ENCODE measurements around the gene GATA3. TPM values are rescaled to one million over a fixed set of nuclear protein-coding genes. Genes with fewer than 3 reads are reported as not detected.

GATA3 gene
- total RNA-seq, 1 experiment from 2014 or later, result 5.0 TPM

- Mint-ChIP-seq H3K27ac (ENCODE audit: unreplicated experiment) (no peak overlapping the region), H3K27me3 (ENCODE audit: unreplicated experiment) (no peaks in the 10 kb centered on the region), H3K36me3 (ENCODE audit: insufficient read depth, unreplicated experiment) (peaks cover 12% of the 10 kb centered on the region), H3K4me1 (ENCODE audit: low read depth, unreplicated experiment) (no peaks in the 10 kb centered on the region), H3K9me3 (ENCODE audit: low read depth, unreplicated experiment) (no peaks in the 10 kb centered on the region), H3K4me3 (ENCODE audit: low read depth, unreplicated experiment) (no peak overlapping the region)
- no peak for DNase-seq
- TF ChIP-seq CTCF (IDR thresholded peaks at IDR 0.05; ENCODE audit: unreplicated experiment), result no peak
- CTCF ChIA-PET, result no interaction called here
- intact Hi-C loops (cut with micrococcal nuclease; ENCODE audit: unreplicated experiment), result no loop called here
- no TSS peak for BruUV-seq (replicated peaks)
Measured at GRCh38 chr10:8076933-8077332, 22.4 kb downstream of the GATA3 start.

- TF ChIP-seq CTCF (IDR thresholded peaks at IDR 0.05; ENCODE audit: unreplicated experiment), result no peak
- no peaks in the 10 kb centered on the region for H3K27me3 Mint-ChIP-seq (ENCODE audit: unreplicated experiment)
- no peak overlapping the region for H3K27ac Mint-ChIP-seq (ENCODE audit: unreplicated experiment)
- H3K4me1 Mint-ChIP-seq (ENCODE audit: low read depth, unreplicated experiment), result no peaks in the 10 kb centered on the region
- CTCF ChIA-PET, result no interaction called here
- H3K4me3 Mint-ChIP-seq (ENCODE audit: low read depth, unreplicated experiment), result no peak overlapping the region
- no TSS peak for BruUV-seq (replicated peaks)
- H3K36me3 Mint-ChIP-seq (ENCODE audit: insufficient read depth, unreplicated experiment), result peaks cover 8% of the 10 kb centered on the region
- no peak for DNase-seq
- intact Hi-C loops (cut with micrococcal nuclease; ENCODE audit: unreplicated experiment), result no loop called here
- no peaks in the 10 kb centered on the region for H3K9me3 Mint-ChIP-seq (ENCODE audit: low read depth, unreplicated experiment)
Measured at GRCh38 chr10:8078027-8078426, 23.5 kb downstream of the GATA3 start.

- Mint-ChIP-seq H3K4me3 (ENCODE audit: low read depth, unreplicated experiment) (no peak overlapping the region), H3K9me3 (ENCODE audit: low read depth, unreplicated experiment) (no peaks in the 10 kb centered on the region), H3K27ac (ENCODE audit: unreplicated experiment) (no peak overlapping the region), H3K27me3 (ENCODE audit: unreplicated experiment) (no peaks in the 10 kb centered on the region), H3K36me3 (ENCODE audit: insufficient read depth, unreplicated experiment) (peaks cover 4% of the 10 kb centered on the region), H3K4me1 (ENCODE audit: low read depth, unreplicated experiment) (no peaks in the 10 kb centered on the region)
- DNase-seq, result no peak
- TF ChIP-seq CTCF (IDR thresholded peaks at IDR 0.05; ENCODE audit: unreplicated experiment), result no peak
- CTCF ChIA-PET, result interaction anchor here (0.7 kb wide), 2 partner anchors 57 to 498 kb away, joined by 3 to 6 read pairs; no protein-coding TSS in a partner anchor
- no TSS peak for BruUV-seq (replicated peaks)
- intact Hi-C loops (cut with micrococcal nuclease; ENCODE audit: unreplicated experiment), result no loop called here
Measured at GRCh38 chr10:8079126-8079525, 24.6 kb downstream of the GATA3 start.

- no peak overlapping the region for H3K27ac Mint-ChIP-seq (ENCODE audit: unreplicated experiment)
- H3K4me1 Mint-ChIP-seq (ENCODE audit: low read depth, unreplicated experiment), result no peaks in the 10 kb centered on the region
- CTCF ChIA-PET, result no interaction called here
- TF ChIP-seq CTCF (IDR thresholded peaks at IDR 0.05; ENCODE audit: unreplicated experiment), result no peak
- no peak for DNase-seq
- no peaks in the 10 kb centered on the region for H3K9me3 Mint-ChIP-seq (ENCODE audit: low read depth, unreplicated experiment)
- intact Hi-C loops (cut with micrococcal nuclease; ENCODE audit: unreplicated experiment), result no loop called here
- H3K36me3 Mint-ChIP-seq (ENCODE audit: insufficient read depth, unreplicated experiment), result no peaks in the 10 kb centered on the region
- no peaks in the 10 kb centered on the region for H3K27me3 Mint-ChIP-seq (ENCODE audit: unreplicated experiment)
- no TSS peak for BruUV-seq (replicated peaks)
- H3K4me3 Mint-ChIP-seq (ENCODE audit: low read depth, unreplicated experiment), result no peak overlapping the region
Measured at GRCh38 chr10:8084799-8085198, 30.3 kb downstream of the GATA3 start.
